Natural killer cell (primary cell): Measurements from ENCODE around the gene STIP1. TPM values are rescaled to one million over a fixed set of nuclear protein-coding genes. Genes with fewer than 3 reads are reported as not detected.

ENCODE experiments used
- ATAC-seq, 3 donors: fragments of 150-1000 bp in 2 of 3; fragments of 200-7000 bp in 1 of 3; cut with Tn5 transposase; 1 replicate in 1 of 3; 2 replicates in 2 of 3; pipeline ENCODE4 v1.10.0; 2021; ENCODE audit warnings: mild to moderate bottlenecking in 2 of 3, moderate library complexity in 2 of 3
- DNase-seq, 2 donors: peaks; one replicate each; pipeline versions ENCODE4 v3.0.0 to v3.0.0-alpha.2; 2013 to 2021; ENCODE audit warnings: mixed read lengths in 1 of 2
- H3K27ac ChIP-seq: one replicate; pipeline ENCODE4 v1.5.1; 2013; ENCODE audit warnings: mild to moderate bottlenecking, low read length
- H3K27me3 ChIP-seq: one replicate; pipeline ENCODE4 v1.6.1; 2013; ENCODE audit warnings: low read length; ENCODE audit not compliant: control insufficient read depth, insufficient read depth
- H3K36me3 ChIP-seq: one replicate; pipeline ENCODE4 v1.6.1; 2013; ENCODE audit warnings: low read length; ENCODE audit not compliant: control insufficient read depth, insufficient read depth
- H3K4me1 ChIP-seq: one replicate; pipeline ENCODE4 v1.6.1; 2013; ENCODE audit warnings: low read length; ENCODE audit not compliant: control insufficient read depth, insufficient read depth
- H3K4me3 ChIP-seq: one replicate; pipeline ENCODE4 v1.5.1; 2013; ENCODE audit warnings: low read length
- H3K9me3 ChIP-seq: one replicate; pipeline ENCODE4 v1.6.1; 2013; ENCODE audit warnings: low read length; ENCODE audit not compliant: control insufficient read depth, insufficient read depth
- H3K27ac Mint-ChIP-seq, 2 donors: one replicate each; pipeline ENCODE4 v1.8.0; 2022; ENCODE audit warnings: mild to moderate bottlenecking in 2 of 2, mixed read lengths in 2 of 2, moderate library complexity in 1 of 2
- H3K27me3 Mint-ChIP-seq, 2 donors: one replicate each; pipeline ENCODE4 v1.8.0; 2022; ENCODE audit warnings: low read depth in 2 of 2, mixed read lengths in 2 of 2
- H3K36me3 Mint-ChIP-seq: one replicate; pipeline ENCODE4 v1.8.0; 2022; ENCODE audit warnings: mixed read lengths
- H3K4me1 Mint-ChIP-seq, 2 donors: one replicate each; pipeline ENCODE4 v1.8.0; 2022; ENCODE audit warnings: mixed read lengths in 2 of 2
- H3K4me3 Mint-ChIP-seq: one replicate; pipeline ENCODE4 v1.8.0; 2022; ENCODE audit warnings: mild to moderate bottlenecking, moderate library complexity, mixed read lengths
- H3K9me3 Mint-ChIP-seq, 2 donors: one replicate each; pipeline ENCODE4 v1.8.0; 2022; ENCODE audit warnings: mixed read lengths in 2 of 2
- WGBS: methylation state at CpG from one replicate; pipeline ENCODE4 v1.1.7; 2013; ENCODE audit warnings: missing lambda C conversion rate; ENCODE audit not compliant: insufficient coverage; 5-methylcytosine and 5-hydroxymethylcytosine counted together
- intact Hi-C: fragments of 100-400 bp; cut with micrococcal nuclease; formaldehyde crosslinking; loops from one replicate; pipeline ENCODE4 v1.14.2; 2022
- total RNA-seq, 4 donors: library from RNA; stranded (reverse); fragments of 120-200 nt in 1 of 4; gene quantifications; one replicate each; pipeline versions ENCODE4 v1.2.3 to v1.2.4, GENCODE V29; 2013 to 2022
- TF ChIP-seq, protein P1 (sequence below): fragments of 200-600 bp; IDR thresholded peaks from one replicate; pipeline ENCODE4 v1.8.0; 2022; ENCODE audit warnings: antibody characterized with exemption

The STIP1 gene
- total RNA-seq, 3 donors from 2014 or later (not counting 1 experiment from before 2014, with no cell fraction given), result 80.9 to 110 (median 85.1) TPM

DNA sequence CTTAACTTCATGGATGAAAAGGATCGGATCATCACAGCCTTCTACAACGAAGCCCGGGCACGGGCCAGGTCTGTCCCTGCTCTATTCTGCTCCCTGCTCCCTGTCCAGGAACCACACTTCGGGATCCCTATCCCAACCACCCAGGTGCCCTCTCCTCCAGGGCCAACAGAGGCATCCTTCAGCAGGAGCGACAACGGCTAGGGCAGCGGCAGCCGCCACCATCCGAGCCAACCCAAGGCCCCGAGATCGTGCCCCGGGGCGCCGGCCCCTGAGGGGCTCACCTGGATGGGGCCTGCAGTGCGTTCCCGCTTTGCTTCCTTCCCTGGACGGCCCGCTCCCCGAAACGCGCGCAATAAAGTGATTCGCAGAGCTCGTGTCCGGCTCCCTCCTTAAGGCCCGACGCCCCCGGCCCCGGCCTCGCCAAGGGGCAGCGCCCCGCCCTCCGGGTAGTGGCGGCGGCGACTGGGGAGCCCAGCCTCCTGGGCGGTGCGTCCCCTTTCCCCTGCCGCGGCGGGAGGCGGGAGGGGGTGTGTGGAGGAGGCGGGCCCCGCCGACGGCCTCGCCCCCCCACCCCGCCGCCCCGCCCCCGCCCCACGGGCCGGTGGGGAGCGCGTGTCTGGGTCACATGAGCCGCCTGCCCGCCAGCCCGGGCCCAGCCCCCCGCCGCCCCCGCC lies 48.1 kb downstream of the STIP1 start, which contains the start of gene VEGFB:
Gene VEGFB, plus strand, starts transcription at position 672 of the 674 bp plus-strand sequence. CDS start 250 bp downstream, outside the sequence.
- no peaks in the 10 kb centered on the region for H3K27me3 Mint-ChIP-seq
- H3K4me1 Mint-ChIP-seq, result peaks cover 13 to 33% of the 10 kb centered on the region in 2 donors
- no peaks in the 10 kb centered on the region for H3K9me3 Mint-ChIP-seq
- Histone ChIP-seq H3K4me1 (peaks cover 67% of the 10 kb centered on the region), H3K36me3 (peaks cover 5% of the 10 kb centered on the region), H3K4me3 (peak within 1 kb of the TSS; percentile 53), H3K27me3 (no peaks in the 10 kb centered on the region), H3K27ac (peak within 1 kb of the TSS; percentile 53), H3K9me3 (no peaks in the 10 kb centered on the region)
- no peaks in the 10 kb centered on the region for H3K36me3 Mint-ChIP-seq
- intact Hi-C loops, result no loop called here
- TF ChIP-seq, protein P1, sequence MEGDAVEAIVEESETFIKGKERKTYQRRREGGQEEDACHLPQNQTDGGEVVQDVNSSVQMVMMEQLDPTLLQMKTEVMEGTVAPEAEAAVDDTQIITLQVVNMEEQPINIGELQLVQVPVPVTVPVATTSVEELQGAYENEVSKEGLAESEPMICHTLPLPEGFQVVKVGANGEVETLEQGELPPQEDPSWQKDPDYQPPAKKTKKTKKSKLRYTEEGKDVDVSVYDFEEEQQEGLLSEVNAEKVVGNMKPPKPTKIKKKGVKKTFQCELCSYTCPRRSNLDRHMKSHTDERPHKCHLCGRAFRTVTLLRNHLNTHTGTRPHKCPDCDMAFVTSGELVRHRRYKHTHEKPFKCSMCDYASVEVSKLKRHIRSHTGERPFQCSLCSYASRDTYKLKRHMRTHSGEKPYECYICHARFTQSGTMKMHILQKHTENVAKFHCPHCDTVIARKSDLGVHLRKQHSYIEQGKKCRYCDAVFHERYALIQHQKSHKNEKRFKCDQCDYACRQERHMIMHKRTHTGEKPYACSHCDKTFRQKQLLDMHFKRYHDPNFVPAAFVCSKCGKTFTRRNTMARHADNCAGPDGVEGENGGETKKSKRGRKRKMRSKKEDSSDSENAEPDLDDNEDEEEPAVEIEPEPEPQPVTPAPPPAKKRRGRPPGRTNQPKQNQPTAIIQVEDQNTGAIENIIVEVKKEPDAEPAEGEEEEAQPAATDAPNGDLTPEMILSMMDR, result no peak
- 8% methylated on average over 58 of the region's 62 CpGs for WGBS
- peak; percentile 58 to 77 (median 70) for ATAC-seq
- peak within 1 kb of the TSS; percentile 65 to 93 for H3K27ac Mint-ChIP-seq
- peak; percentile 61 to 84 for DNase-seq
- H3K4me3 Mint-ChIP-seq, result peak within 1 kb of the TSS; percentile 84

DNA sequence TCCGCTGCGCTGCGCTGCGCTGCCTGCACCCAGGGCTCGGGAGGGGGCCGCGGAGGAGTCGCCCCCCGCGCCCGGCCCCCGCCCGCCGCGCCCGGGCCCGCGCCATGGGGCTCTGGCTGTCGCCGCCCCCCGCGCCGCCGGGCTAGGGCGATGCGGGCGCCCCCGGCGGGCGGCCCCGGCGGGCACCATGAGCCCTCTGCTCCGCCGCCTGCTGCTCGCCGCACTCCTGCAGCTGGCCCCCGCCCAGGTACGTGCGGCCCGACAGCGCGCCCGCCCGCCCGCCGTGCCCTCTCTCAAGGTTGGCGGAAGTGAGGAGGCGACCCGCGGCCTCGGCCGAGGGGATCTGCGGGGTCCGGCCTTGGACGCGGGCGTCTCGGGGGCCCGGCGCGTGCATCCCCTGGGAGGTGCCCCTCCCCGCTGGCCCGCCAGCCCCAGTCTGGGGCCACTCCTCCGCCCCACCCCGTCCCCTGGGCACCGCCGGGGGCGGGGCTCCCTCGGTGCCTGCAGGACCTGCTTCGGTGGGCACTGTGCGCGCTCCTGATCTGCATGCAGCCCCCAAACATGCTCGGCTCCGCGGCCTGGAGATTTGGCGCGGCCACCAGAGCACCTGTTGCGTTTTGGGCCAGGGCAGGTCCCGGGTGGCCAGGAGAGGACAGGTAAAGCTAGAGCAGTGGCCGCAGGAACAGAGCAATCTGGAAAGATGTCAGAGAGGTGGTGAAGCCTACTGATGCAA lies 48.8 kb downstream of the STIP1 start:
- Mint-ChIP-seq H3K36me3 (no peaks in the 10 kb centered on the region), H3K27ac (peak overlapping the region; percentile 59 to 71), H3K27me3 (no peaks in the 10 kb centered on the region), H3K9me3 (no peaks in the 10 kb centered on the region), H3K4me1 (peaks cover 11 to 26% of the 10 kb centered on the region in 2 donors), H3K4me3 (peak overlapping the region; percentile 84)
- H3K9me3 ChIP-seq, result no peaks in the 10 kb centered on the region
- WGBS, result under 1% methylated on average over 80 of the region's 80 CpGs
- H3K27me3 ChIP-seq, result no peaks in the 10 kb centered on the region
- peak; percentile 55 to 81 for DNase-seq
- peak overlapping the region; percentile 53 for H3K4me3 ChIP-seq
- intact Hi-C loops, result no loop called here
- peaks cover 5% of the 10 kb centered on the region for H3K36me3 ChIP-seq
- TF ChIP-seq, protein P1, result no peak
- H3K27ac ChIP-seq, result peak overlapping the region; percentile 53
- H3K4me1 ChIP-seq, result peaks cover 66% of the 10 kb centered on the region
- ATAC-seq, result peak; percentile 55 to 67 (median 55)

DNA sequence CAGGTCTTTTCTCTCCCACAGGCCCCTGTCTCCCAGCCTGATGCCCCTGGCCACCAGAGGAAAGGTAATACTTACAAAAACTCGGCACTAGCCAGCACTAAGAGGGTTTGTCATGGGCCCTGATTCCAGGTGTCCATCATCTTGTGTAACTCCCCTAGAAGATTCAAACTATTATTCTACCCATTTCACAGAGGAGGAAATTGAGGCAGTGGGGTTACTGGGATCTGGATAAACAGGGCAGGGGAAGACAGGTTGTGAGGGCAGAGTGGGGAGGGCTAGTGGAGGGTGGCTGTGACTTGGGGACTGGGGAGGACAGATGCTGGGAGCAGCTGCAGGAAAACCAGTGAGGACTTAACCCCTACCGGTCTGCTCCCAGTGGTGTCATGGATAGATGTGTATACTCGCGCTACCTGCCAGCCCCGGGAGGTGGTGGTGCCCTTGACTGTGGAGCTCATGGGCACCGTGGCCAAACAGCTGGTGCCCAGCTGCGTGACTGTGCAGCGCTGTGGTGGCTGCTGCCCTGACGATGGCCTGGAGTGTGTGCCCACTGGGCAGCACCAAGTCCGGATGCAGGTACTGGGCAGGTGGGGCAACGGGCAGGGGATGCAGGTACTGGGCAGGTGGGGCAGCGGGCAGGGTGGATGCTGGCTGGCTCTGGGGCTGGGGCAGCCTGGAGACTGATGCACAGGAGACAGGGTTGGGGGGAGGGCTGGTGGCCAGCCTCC lies 49.6 kb downstream of the STIP1 start:
- ATAC-seq, result no peak
- H3K27me3 Mint-ChIP-seq, result no peaks in the 10 kb centered on the region
- peak overlapping the region; percentile 53 for H3K4me3 ChIP-seq

More for the DNA sequence above, 49.6 kb downstream of the STIP1 start:
- peak overlapping the region; percentile 59 to 71 for H3K27ac Mint-ChIP-seq
- intact Hi-C loops, result no loop called here
- DNase-seq, result no peak
- peaks cover 11 to 27% of the 10 kb centered on the region in 2 donors for H3K4me1 Mint-ChIP-seq
- peak overlapping the region; percentile 84 for H3K4me3 Mint-ChIP-seq
- no peaks in the 10 kb centered on the region for H3K36me3 Mint-ChIP-seq
- Histone ChIP-seq H3K27ac (peak overlapping the region; percentile 53), H3K4me1 (peaks cover 66% of the 10 kb centered on the region), H3K36me3 (peaks cover 5% of the 10 kb centered on the region), H3K9me3 (no peaks in the 10 kb centered on the region), H3K27me3 (no peaks in the 10 kb centered on the region)
- H3K9me3 Mint-ChIP-seq, result no peaks in the 10 kb centered on the region
- TF ChIP-seq, protein P1, result no peak
- WGBS, result 95% methylated on average over 12 of the region's 12 CpGs
